C4-2B (cell line): ENCODE results near the gene ST3GAL5.
"Not testable (repeated sequence)": the region's sequence is repeated elsewhere in the genome, so short reads cannot be mapped to it uniquely, and the experiment has no call there.

Experiments used
- H3K27ac ChIP-seq: fragments of 450-650 bp; 2 replicates; pipeline ENCODE4 v1.5.1; 2017
- CTCF ChIP-seq: fragments of 450-650 bp; conservative IDR thresholded peaks from 2 replicates; pipeline ENCODE4 v1.5.1; 2017; ENCODE audit warnings: mild to moderate bottlenecking
- ZFX ChIP-seq: fragments of 450-650 bp; IDR thresholded peaks from 2 replicates; pipeline ENCODE4 v1.6.1; 2017

ST3GAL5 gene

DNA sequence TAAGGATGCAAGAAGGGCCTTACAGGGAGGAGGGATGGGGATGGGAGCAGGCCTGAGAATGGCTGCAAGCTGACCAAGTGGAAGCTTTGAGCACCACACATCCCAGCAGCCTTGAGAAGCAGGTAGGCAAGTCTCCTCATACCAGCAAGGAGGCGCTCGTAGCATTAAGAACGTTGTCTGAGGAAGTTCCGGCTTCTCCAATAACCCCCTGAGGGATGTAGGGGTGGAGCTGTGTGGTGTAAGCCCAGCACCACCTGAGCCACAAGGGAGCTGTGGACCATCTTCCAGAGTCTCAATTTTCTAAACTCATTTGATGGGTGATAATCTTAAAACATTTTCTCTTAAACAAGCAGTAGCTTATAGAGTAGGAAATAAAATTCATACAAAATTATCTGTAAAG, 50.6 kb downstream of the ST3GAL5 start:
- TF ChIP-seq ZFX, result no peak
- 0 out of 2 replicates have a peak, but pooled peaks have one; percentile 14 for TF ChIP-seq CTCF
- no peak overlapping the region for H3K27ac ChIP-seq

GRCh38 chr2:85834466-85834865, 54.3 kb downstream of the ST3GAL5 start:
- TF ChIP-seq ZFX, result no peak
- no peak for TF ChIP-seq CTCF
- no peak overlapping the region for H3K27ac ChIP-seq

DNA sequence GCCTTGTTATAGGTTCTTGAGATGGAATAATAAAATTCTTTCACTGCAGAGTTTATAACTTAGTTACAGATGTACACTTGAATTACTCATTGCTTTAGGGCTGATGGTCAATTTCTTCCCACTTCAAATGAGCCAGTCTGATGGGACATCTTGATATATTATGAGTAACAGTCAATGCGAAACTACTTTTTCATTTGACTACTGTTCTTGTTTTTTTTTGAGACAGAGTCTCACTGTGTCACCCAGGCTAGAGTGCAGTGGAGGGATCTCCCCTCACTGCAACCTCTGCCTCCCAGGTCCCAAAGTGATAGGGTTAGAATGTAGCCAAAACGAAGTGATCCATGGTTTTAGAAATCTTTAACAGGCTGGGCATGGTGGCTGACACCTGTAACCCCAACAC, 57.1 kb downstream of the ST3GAL5 start:
- no peak overlapping the region for H3K27ac ChIP-seq
- TF ChIP-seq CTCF, result no peak
- TF ChIP-seq ZFX, result no peak

DNA sequence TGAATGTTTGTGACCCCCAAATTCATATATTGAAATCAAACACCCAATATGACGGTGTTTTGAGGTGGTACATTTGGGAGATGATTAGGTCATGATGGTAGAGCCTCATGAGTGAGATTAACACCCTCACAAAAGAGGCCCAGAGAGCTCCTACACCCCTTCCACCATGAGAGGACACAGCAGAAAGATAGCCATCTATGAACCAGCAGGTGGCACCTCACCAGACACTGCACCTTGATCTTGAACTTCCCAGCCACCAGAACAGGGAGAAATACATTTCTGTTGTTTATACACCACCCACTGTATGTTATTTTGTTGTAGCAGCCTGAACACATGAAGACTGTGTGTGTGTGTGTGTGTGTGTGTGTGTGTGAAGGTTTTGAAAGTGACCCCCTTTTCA, 58.1 kb downstream of the ST3GAL5 start:
- TF ChIP-seq CTCF (0 out of 2 replicates have a peak, but pooled peaks have one; percentile 12), ZFX (no peak)

DNA sequence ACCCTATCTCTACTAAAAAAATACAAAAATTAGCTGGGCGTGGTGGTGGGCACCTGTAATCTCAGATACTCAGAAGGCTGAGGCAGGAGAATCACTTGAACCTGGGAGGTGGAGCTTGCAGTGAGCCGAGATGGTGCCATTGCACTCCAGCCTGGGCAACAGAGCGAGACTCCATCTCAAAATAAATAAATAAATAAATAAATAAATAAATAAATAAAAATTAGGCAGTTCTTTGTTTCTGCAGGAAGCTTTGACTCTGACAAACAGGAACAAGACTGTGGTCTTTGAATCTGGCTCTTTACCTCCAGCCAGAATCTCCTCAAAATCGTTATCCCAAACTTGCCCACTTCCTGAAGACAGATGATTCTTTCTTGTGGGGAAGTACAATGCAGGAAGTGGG, 59.4 kb downstream of the ST3GAL5 start:
- H3K27ac ChIP-seq, result not testable (repeated sequence)

More for the DNA sequence above, 58.1 kb downstream of the ST3GAL5 start:
- no peak overlapping the region for H3K27ac ChIP-seq

- TF ChIP-seq CTCF (no peak), ZFX (no peak)
- no peak overlapping the region for H3K27ac ChIP-seq
These were observed 60.1 kb downstream of the ST3GAL5 start for GRCh38 chr2:85828725-85829124.

DNA sequence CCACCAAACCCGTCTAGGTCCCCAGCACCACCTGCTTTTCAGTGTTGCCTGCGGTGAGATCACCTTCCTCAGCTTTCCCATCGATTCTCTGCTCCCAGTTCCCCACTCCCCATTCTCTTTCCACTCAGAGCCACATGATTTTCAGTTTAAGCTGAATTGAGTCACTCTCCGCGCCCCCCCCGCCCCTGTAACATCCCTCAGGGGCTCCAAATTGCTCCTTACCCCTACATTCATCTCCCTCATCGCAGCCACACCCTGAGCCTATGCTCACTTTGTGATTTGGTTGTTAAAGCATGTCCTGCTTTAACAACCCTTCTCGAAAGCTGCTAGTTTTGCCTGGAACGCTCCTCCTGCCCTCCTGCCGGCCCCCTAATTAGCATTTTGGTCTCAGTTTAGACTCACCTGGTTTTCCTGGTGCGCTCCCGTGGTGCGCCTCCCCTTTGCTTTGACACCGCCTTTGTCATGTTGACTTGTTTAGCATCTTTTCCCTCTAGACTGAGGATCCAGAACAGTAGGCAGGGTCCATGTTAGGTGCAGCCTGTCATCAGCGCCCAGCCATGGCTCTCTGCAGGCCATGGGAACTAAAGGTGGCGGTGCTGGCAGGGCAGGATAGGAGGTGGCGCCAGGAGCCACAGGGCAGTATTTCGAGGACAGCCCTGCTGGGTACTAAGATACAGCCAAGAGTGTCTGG, 60.8 kb downstream of the ST3GAL5 start:
- no peak overlapping the region for H3K27ac ChIP-seq
- no peak for TF ChIP-seq CTCF
- TF ChIP-seq ZFX, result no peak
